SK-N-SH treated with all-trans-retinoic acid at 6 μM for 48 hours (cell line): ENCODE data around the gene DCPS.

ENCODE experiments used
- ATAC-seq: fragments of 200-7000 bp; cut with Tn5 transposase; 3 replicates; pipeline ENCODE4 v1.9.1; 2020; ENCODE audit warnings: mild to moderate bottlenecking, moderate library complexity
- BACH2 ChIP-seq: fragments of 250-450 bp; sonication (Bioruptor Pico); IDR thresholded peaks from 2 replicates; pipeline ENCODE4 v1.9.0; 2021; ENCODE audit warnings: mild to moderate bottlenecking, borderline replicate concordance
- GLIS3 ChIP-seq: fragments of 250-450 bp; sonication (Bioruptor Pico); IDR thresholded peaks from 2 replicates; pipeline ENCODE4 v1.5.0; 2020; ENCODE audit warnings: mild to moderate bottlenecking, moderate library complexity
- ISL1 ChIP-seq: fragments of 250-450 bp; sonication (Bioruptor Pico); IDR thresholded peaks from 2 replicates; pipeline ENCODE4 v2.1.2; 2022; ENCODE audit warnings: mild to moderate bottlenecking, moderate library complexity
- OSR1 ChIP-seq: fragments of 250-450 bp; sonication (Bioruptor Pico); IDR thresholded peaks from 2 replicates; pipeline ENCODE4 v1.8.0; 2022; ENCODE audit warnings: moderate library complexity, mild to moderate bottlenecking, inconsistent platforms
- PATZ1 ChIP-seq: fragments of 250-450 bp; sonication (Bioruptor Pico); IDR thresholded peaks from 2 replicates; pipeline ENCODE4 v1.8.0; 2020; ENCODE audit warnings: mild to moderate bottlenecking, moderate library complexity, borderline replicate concordance
- PPARA ChIP-seq: fragments of 250-450 bp; sonication (Bioruptor Pico); IDR thresholded peaks from 2 replicates; pipeline ENCODE4 v1.5.0; 2020; ENCODE audit warnings: mild to moderate bottlenecking, borderline replicate concordance
- RARB ChIP-seq: fragments of 250-450 bp; sonication (Bioruptor Pico); IDR thresholded peaks from 2 replicates; pipeline ENCODE4 v1.8.0; 2021; ENCODE audit warnings: mild to moderate bottlenecking, moderate library complexity
- TCF4 ChIP-seq: fragments of 250-450 bp; sonication (Bioruptor Pico); IDR thresholded peaks from 2 replicates; pipeline ENCODE4 v1.8.0; 2021; ENCODE audit warnings: mild to moderate bottlenecking, moderate library complexity, borderline replicate concordance
- ZC3H10 ChIP-seq: fragments of 250-450 bp; sonication (Bioruptor Pico); IDR thresholded peaks from 2 replicates; pipeline ENCODE4 v1.5.1; 2021; ENCODE audit warnings: mild to moderate bottlenecking, moderate library complexity
- ZFP3 ChIP-seq: fragments of 250-450 bp; sonication (Bioruptor Pico); IDR thresholded peaks from 2 replicates; pipeline ENCODE4 v1.5.0; 2020; ENCODE audit warnings: mild to moderate bottlenecking, moderate library complexity
- ZFP30 ChIP-seq: fragments of 450-650 bp; formaldehyde crosslinking; IDR thresholded peaks from 2 replicates; pipeline ENCODE4 v1.5.0; 2022; ENCODE audit warnings: mild to moderate bottlenecking, moderate library complexity
- ZNF8 ChIP-seq: fragments of 450-650 bp; formaldehyde crosslinking; IDR thresholded peaks from 2 replicates; pipeline ENCODE4 v1.5.0; 2020; ENCODE audit warnings: mild to moderate bottlenecking, moderate library complexity
- TF ChIP-seq, protein P1 (sequence below): fragments of 250-450 bp; sonication (Bioruptor Pico); IDR thresholded peaks from 2 replicates; pipeline ENCODE4 v1.5.0; 2020; ENCODE audit warnings: mild to moderate bottlenecking, moderate library complexity
- TF ChIP-seq, protein P2 (sequence below): fragments of 250-450 bp; sonication (Bioruptor Pico); IDR thresholded peaks from 2 replicates; pipeline ENCODE4 v1.5.1; 2020; ENCODE audit warnings: low read depth, mild to moderate bottlenecking, moderate library complexity

The DCPS gene

GRCh38 chr11:126393143-126393542 lies 89.3 kb downstream of the DCPS start (continued):
- TF ChIP-seq, protein P1, sequence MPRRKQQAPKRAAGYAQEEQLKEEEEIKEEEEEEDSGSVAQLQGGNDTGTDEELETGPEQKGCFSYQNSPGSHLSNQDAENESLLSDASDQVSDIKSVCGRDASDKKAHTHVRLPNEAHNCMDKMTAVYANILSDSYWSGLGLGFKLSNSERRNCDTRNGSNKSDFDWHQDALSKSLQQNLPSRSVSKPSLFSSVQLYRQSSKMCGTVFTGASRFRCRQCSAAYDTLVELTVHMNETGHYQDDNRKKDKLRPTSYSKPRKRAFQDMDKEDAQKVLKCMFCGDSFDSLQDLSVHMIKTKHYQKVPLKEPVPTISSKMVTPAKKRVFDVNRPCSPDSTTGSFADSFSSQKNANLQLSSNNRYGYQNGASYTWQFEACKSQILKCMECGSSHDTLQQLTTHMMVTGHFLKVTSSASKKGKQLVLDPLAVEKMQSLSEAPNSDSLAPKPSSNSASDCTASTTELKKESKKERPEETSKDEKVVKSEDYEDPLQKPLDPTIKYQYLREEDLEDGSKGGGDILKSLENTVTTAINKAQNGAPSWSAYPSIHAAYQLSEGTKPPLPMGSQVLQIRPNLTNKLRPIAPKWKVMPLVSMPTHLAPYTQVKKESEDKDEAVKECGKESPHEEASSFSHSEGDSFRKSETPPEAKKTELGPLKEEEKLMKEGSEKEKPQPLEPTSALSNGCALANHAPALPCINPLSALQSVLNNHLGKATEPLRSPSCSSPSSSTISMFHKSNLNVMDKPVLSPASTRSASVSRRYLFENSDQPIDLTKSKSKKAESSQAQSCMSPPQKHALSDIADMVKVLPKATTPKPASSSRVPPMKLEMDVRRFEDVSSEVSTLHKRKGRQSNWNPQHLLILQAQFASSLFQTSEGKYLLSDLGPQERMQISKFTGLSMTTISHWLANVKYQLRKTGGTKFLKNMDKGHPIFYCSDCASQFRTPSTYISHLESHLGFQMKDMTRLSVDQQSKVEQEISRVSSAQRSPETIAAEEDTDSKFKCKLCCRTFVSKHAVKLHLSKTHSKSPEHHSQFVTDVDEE: no peak
- TF ChIP-seq RARB (CRISPR knock-in tag): no peak
- TF ChIP-seq TCF4 (CRISPR knock-in tag): no peak
- TF ChIP-seq GLIS3 (CRISPR knock-in tag): no peak
- no peak for TF ChIP-seq PATZ1
- TF ChIP-seq ZC3H10: no peak
- TF ChIP-seq BACH2 (CRISPR knock-in tag): no peak
- no peak for TF ChIP-seq ZFP30 (CRISPR knock-in tag)

DNA sequence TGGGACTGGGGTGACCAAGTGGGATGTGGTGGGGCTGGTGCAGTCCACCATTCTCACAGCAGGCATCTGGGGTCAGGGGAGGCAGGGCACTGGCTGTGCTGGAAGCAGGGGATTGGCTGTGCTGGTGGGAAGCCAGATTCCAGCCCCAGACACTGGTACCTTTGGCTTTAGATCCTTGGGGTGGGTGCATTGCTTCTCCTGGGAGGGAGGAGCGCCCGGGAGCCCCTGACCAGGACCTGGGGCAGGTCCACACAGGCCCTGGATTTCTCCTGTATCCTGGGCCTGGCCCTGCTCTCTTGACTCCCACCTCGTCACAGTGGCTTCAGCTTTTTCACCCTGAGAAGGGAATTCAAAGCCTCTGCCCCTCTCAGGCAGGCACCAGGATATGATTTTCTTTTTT lies 90.2 kb downstream of the DCPS start:
- TF ChIP-seq ZC3H10: no peak
- no peak for TF ChIP-seq ZFP3 (CRISPR knock-in tag)
- TF ChIP-seq PPARA (CRISPR knock-in tag): no peak
- TF ChIP-seq ZNF8 (CRISPR knock-in tag): no peak
- TF ChIP-seq PATZ1: no peak
- no peak for TF ChIP-seq BACH2 (CRISPR knock-in tag)
- no peak for TF ChIP-seq OSR1 (CRISPR knock-in tag)
- TF ChIP-seq ISL1: no peak
- TF ChIP-seq, protein P2, sequence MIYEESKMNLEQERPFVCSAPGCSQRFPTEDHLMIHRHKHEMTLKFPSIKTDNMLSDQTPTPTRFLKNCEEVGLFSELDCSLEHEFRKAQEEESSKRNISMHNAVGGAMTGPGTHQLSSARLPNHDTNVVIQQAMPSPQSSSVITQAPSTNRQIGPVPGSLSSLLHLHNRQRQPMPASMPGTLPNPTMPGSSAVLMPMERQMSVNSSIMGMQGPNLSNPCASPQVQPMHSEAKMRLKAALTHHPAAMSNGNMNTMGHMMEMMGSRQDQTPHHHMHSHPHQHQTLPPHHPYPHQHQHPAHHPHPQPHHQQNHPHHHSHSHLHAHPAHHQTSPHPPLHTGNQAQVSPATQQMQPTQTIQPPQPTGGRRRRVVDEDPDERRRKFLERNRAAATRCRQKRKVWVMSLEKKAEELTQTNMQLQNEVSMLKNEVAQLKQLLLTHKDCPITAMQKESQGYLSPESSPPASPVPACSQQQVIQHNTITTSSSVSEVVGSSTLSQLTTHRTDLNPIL (CRISPR knock-in tag): no peak
- no peak for TF ChIP-seq ZFP30 (CRISPR knock-in tag)
- ATAC-seq: no peak

- ATAC-seq: peak; percentile 75
Observed at GRCh38 chr11:126394634-126395072, 90.8 kb downstream of the DCPS start.
